ENCODE data around the gene APLP1. TPM values are rescaled to one million over a fixed set of nuclear protein-coding genes. Genes with fewer than 3 reads are reported as not detected.
"Not testable (repeated sequence)": the region's sequence is repeated elsewhere in the genome, so short reads cannot be mapped to it uniquely, and the experiment has no call there.

The APLP1 gene
- total RNA-seq, 4 donors from 2014 or later: 0.27 to 0.33 TPM; not detected in 2

- intact Hi-C loops (cut with DNase I; ENCODE audit: low total_unique reads): no loop called here
- H3K27ac ChIP-seq: no peak overlapping the region
- H3K9me3 ChIP-seq: no peaks in the 10 kb centered on the region
- DNase-seq (no peak), ATAC-seq (no peak)
- H3K4me3 ChIP-seq: no peak overlapping the region
- no peaks in the 10 kb centered on the region for H3K27me3 ChIP-seq
- H3K36me3 ChIP-seq: peaks cover 0 to 17% of the 10 kb centered on the region in 2 donors
- TF ChIP-seq POLR2A (IDR thresholded peaks at IDR 0.05): no peak
- TF ChIP-seq CTCF (IDR thresholded peaks at IDR 0.05 in 4 of 5, conservative IDR thresholded peaks at IDR 0.05 in 1 of 5): no peak
- no peaks in the 10 kb centered on the region for H3K4me1 ChIP-seq
- in situ Hi-C loops (cut with MboI; ENCODE audit: low sequenced_read_pairs in 4 of 4): loop anchor here in 1 of 4 donors (10.0 kb wide), 1 partner anchor 46 kb away; the partner anchor contains the start of gene LRFN3
Observed at GRCh38 chr19:35888398-35888797, 20.0 kb downstream of the APLP1 start.

GRCh38 chr19:35889370-35890112 lies 21.2 kb downstream of the APLP1 start:
- in situ Hi-C loops (cut with MboI; ENCODE audit: low sequenced_read_pairs in 4 of 4): loop anchor here in 1 of 4 donors (10.0 kb wide), 1 partner anchor 45 kb away; the partner anchor contains the start of gene LRFN3
- H3K36me3 ChIP-seq: peaks cover 0 to 19% of the 10 kb centered on the region in 2 donors

GRCh38 chr19:35890113-35890650 lies 21.8 kb downstream of the APLP1 start:
- ATAC-seq (no peak), DNase-seq (no peak)
- Histone ChIP-seq H3K36me3 (peaks cover 0 to 22% of the 10 kb centered on the region in 2 donors), H3K4me3 (no peak overlapping the region), H3K27me3 (no peaks in the 10 kb centered on the region), H3K9me3 (no peaks in the 10 kb centered on the region), H3K4me1 (no peaks in the 10 kb centered on the region), H3K27ac (no peak overlapping the region)
- intact Hi-C loops (cut with DNase I; ENCODE audit: low total_unique reads): no loop called here
- in situ Hi-C loops (cut with MboI; ENCODE audit: low sequenced_read_pairs in 4 of 4): no loop called here
- no peak for TF ChIP-seq POLR2A (IDR thresholded peaks at IDR 0.05)
- no peak for TF ChIP-seq CTCF (IDR thresholded peaks at IDR 0.05 in 4 of 5, conservative IDR thresholded peaks at IDR 0.05 in 1 of 5)

More at GRCh38 chr19:35889370-35890112, 21.2 kb downstream of the APLP1 start:
- H3K4me3 ChIP-seq: no peak overlapping the region
- H3K27me3 ChIP-seq: no peaks in the 10 kb centered on the region
- TF ChIP-seq CTCF (IDR thresholded peaks at IDR 0.05 in 4 of 5, conservative IDR thresholded peaks at IDR 0.05 in 1 of 5): no peak
- TF ChIP-seq POLR2A (IDR thresholded peaks at IDR 0.05): no peak
- ATAC-seq (no peak), DNase-seq (no peak)
- H3K27ac ChIP-seq: no peak overlapping the region
- no peaks in the 10 kb centered on the region for H3K4me1 ChIP-seq
- intact Hi-C loops (cut with DNase I; ENCODE audit: low total_unique reads): no loop called here
- H3K9me3 ChIP-seq: no peaks in the 10 kb centered on the region

- in situ Hi-C loops (cut with MboI; ENCODE audit: low sequenced_read_pairs in 4 of 4); intact Hi-C loops (cut with DNase I; ENCODE audit: low total_unique reads): not testable (repeated sequence)
- H3K36me3 ChIP-seq: peaks cover 0 to 22% of the 10 kb centered on the region in 2 donors
Observed at GRCh38 chr19:35891819-35892218, 23.4 kb downstream of the APLP1 start.

GRCh38 chr19:35894342-35894741 lies 26.0 kb downstream of the APLP1 start:
- Histone ChIP-seq H3K4me1 (peaks cover 9 to 11% of the 10 kb centered on the region in 2 donors), H3K4me3 (no peak overlapping the region), H3K36me3 (peaks cover 0 to 10% of the 10 kb centered on the region in 2 donors), H3K9me3 (no peaks in the 10 kb centered on the region), H3K27ac (no peak overlapping the region), H3K27me3 (peaks cover 0 to 3% (median 0%) of the 10 kb centered on the region in 3 donors)
- ATAC-seq (no peak), DNase-seq (no peak)
- intact Hi-C loops (cut with DNase I; ENCODE audit: low total_unique reads): no loop called here
- in situ Hi-C loops (cut with MboI; ENCODE audit: low sequenced_read_pairs in 4 of 4): no loop called here
- TF ChIP-seq POLR2A (IDR thresholded peaks at IDR 0.05) (no peak), CTCF (IDR thresholded peaks at IDR 0.05 in 4 of 5, conservative IDR thresholded peaks at IDR 0.05 in 1 of 5) (no peak)

More at GRCh38 chr19:35891819-35892218, 23.4 kb downstream of the APLP1 start:
- H3K27ac ChIP-seq, H3K4me1 ChIP-seq, H3K4me3 ChIP-seq, DNase-seq, ATAC-seq, H3K27me3 ChIP-seq, H3K9me3 ChIP-seq: not testable (repeated sequence)

Measured in gastrocnemius medialis (tissue), 4 donors.